ENCODE data around the gene COG2.

COG2 gene

DNA sequence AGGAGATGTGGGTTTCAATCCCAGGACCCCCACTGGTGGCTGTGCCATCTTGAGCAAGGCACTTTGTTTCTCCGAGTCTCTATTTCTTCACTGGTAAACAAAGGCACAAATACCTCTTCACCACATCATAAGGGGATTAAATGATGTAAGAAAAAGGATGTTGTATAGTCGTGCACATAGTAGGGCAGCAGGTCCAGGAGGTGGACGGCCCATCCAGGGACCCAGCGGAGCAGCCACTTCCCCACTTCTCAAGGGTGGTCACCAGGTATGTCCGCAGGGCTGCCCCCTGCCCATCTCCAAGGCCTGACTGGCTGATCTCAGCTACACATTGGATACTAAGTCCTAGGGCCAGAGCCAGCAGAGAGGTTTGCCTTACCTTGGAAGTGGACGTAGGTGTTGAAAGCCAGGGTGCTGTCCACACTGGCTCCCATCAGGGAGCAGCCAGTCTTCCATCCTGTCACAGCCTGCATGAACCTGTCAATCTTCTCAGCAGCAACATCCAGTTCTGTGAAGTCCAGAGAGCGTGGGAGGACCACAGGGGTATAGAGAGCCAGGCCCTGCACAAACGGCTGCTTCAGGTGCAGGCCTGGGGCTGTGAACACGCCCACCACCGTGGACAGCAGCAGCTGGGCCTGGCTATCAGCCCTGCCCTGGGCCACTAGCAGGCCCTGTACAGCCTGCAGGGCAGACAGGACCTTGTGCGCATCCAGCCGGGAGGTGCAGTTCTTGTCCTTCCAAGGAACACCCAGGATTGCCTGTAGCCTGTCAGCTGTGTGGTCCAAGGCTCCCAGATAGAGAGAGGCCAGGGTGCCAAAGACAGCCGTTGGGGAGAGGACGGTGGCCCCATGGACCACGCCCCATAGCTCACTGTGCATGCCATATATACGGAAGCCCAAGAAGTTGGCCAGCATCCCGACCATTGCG lies 67.6 kb downstream of the COG2 start:
- TF ChIP-seq, protein P1, sequence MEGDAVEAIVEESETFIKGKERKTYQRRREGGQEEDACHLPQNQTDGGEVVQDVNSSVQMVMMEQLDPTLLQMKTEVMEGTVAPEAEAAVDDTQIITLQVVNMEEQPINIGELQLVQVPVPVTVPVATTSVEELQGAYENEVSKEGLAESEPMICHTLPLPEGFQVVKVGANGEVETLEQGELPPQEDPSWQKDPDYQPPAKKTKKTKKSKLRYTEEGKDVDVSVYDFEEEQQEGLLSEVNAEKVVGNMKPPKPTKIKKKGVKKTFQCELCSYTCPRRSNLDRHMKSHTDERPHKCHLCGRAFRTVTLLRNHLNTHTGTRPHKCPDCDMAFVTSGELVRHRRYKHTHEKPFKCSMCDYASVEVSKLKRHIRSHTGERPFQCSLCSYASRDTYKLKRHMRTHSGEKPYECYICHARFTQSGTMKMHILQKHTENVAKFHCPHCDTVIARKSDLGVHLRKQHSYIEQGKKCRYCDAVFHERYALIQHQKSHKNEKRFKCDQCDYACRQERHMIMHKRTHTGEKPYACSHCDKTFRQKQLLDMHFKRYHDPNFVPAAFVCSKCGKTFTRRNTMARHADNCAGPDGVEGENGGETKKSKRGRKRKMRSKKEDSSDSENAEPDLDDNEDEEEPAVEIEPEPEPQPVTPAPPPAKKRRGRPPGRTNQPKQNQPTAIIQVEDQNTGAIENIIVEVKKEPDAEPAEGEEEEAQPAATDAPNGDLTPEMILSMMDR (IDR thresholded peaks at IDR 0.05; ENCODE audit: insufficient read depth, low read length, poor library complexity, severe bottlenecking) = no peak
- Histone ChIP-seq H3K4me3 (replicated peaks; ENCODE audit: low read depth, low read length) (no peak overlapping the region), H3K36me3 (ENCODE audit: control insufficient read depth, insufficient read depth, low read length) (no peaks in the 10 kb centered on the region), H3K27me3 (replicated peaks; ENCODE audit: control insufficient read depth, insufficient read depth, low read length) (no peaks in the 10 kb centered on the region; the same call in 1 of the 2 replicates)
- no peak for DNase-seq (ENCODE audit: extremely low read depth, insufficient read length)

DNA sequence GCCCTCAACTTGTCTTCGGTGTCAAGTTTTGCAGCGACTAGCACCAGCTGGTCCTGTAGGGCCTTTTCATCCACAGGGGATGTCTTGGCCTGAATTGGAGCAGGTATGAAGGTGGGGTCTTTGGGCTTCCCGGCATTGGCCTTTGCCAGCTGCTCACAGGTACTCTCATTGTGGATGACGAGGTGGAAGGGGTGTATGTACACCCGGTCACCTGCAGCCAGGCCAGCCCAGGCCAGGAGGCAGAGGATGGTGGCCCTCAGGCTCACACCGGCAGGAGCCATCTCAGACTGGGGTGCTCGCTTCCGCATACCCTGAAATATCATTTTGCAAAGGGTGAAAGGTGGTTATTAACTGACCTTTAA lies 68.2 kb downstream of the COG2 start:
- Histone ChIP-seq H3K36me3 (ENCODE audit: control insufficient read depth, insufficient read depth, low read length) (no peaks in the 10 kb centered on the region), H3K4me3 (replicated peaks; ENCODE audit: low read depth, low read length) (no peak overlapping the region), H3K27me3 (replicated peaks; ENCODE audit: control insufficient read depth, insufficient read depth, low read length) (no peaks in the 10 kb centered on the region; the same call in 1 of the 2 replicates)
- DNase-seq (ENCODE audit: extremely low read depth, insufficient read length) = no peak
- TF ChIP-seq, protein P1 (IDR thresholded peaks at IDR 0.05; ENCODE audit: insufficient read depth, low read length, poor library complexity, severe bottlenecking) = no peak

DNA sequence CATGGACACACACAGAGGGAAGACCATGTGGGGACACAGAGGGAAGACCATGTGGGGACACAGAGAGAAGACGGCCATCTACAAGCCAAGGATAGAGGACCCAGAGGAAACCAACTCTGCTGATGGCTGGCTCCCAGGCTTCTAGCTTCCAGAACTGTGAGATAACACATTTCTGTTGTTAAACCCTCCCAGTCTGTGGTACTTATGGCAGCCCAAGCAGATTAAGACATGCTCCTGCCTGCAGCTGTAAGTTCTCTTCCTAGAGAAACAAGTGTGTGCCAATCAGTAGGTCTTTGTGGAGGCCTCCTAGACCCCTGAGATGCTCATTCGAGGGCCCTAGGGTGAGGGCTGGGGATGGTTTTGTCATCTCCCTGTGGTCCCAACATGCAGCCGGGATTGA lies 69.0 kb downstream of the COG2 start:
- DNase-seq (ENCODE audit: extremely low read depth, insufficient read length) = no peak
- no peaks in the 10 kb centered on the region; the same call in 1 of the 2 replicates for H3K27me3 ChIP-seq (replicated peaks; ENCODE audit: control insufficient read depth, insufficient read depth, low read length)
- H3K4me3 ChIP-seq (replicated peaks; ENCODE audit: low read depth, low read length) = no peak overlapping the region
- TF ChIP-seq, protein P1 (IDR thresholded peaks at IDR 0.05; ENCODE audit: insufficient read depth, low read length, poor library complexity, severe bottlenecking) = no peak
- no peaks in the 10 kb centered on the region for H3K36me3 ChIP-seq (ENCODE audit: control insufficient read depth, insufficient read depth, low read length)

DNA sequence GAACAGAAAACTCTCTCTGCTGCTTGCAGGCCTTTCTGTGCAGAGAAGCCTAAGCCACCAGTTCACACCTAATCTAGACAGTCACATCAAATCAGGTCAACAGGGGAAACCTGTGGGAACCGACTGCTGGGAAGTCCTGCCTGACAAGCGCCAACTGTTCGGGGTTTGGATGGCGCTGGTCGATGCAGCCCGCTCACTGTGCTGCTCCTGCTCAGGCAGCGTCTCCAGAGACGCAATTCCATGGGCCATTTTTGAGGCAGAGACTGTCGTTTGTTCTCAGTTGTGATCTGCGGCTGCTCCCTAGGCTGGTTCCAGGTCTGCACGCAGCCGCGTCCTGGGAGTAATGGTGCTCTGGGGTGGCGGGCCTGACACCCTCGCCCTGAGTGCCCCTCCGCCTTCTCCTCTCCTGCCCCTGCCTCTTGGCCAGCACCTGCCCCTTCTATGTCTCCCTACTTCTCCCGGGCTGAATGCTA lies 70.2 kb downstream of the COG2 start:
- DNase-seq (ENCODE audit: extremely low read depth, insufficient read length) = no peak
- TF ChIP-seq, protein P1 (IDR thresholded peaks at IDR 0.05; ENCODE audit: insufficient read depth, low read length, poor library complexity, severe bottlenecking) = no peak
- Histone ChIP-seq H3K27me3 (replicated peaks; ENCODE audit: control insufficient read depth, insufficient read depth, low read length) (no peaks in the 10 kb centered on the region; the same call in 1 of the 2 replicates), H3K4me3 (replicated peaks; ENCODE audit: low read depth, low read length) (no peak overlapping the region), H3K36me3 (ENCODE audit: control insufficient read depth, insufficient read depth, low read length) (no peaks in the 10 kb centered on the region)

DNA sequence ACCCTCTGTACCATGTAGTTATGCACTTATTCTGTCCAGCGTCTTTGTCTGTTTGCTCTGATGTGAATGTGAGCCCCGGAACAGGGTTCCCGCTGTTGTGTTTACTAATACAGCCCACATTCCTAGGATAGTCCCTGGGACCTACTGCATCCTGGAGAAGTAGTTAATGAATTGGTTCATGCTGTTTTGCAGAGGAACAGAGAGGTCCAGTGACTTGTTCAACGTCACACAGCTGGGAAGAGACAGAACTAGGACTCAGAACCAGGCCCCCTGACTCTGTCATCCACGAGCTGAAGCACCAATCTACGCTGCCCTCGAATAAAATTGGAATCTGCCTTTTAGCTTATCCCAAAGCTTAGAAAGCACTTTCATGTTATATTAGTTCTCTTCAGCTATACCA lies 70.9 kb downstream of the COG2 start:
- DNase-seq (ENCODE audit: extremely low read depth, insufficient read length) = no peak
- Histone ChIP-seq H3K36me3 (ENCODE audit: control insufficient read depth, insufficient read depth, low read length) (no peaks in the 10 kb centered on the region), H3K27me3 (replicated peaks; ENCODE audit: control insufficient read depth, insufficient read depth, low read length) (no peaks in the 10 kb centered on the region; the same call in 1 of the 2 replicates), H3K4me3 (replicated peaks; ENCODE audit: low read depth, low read length) (no peak overlapping the region)
- TF ChIP-seq, protein P1 (IDR thresholded peaks at IDR 0.05; ENCODE audit: insufficient read depth, low read length, poor library complexity, severe bottlenecking) = no peak

Data from GM06990 (cell line).